K562 (cell line): ENCODE measurements around the gene GALNT9. TPM values are rescaled to one million over a fixed set of nuclear protein-coding genes. Genes with fewer than 3 reads are reported as not detected.

Experiments
- ATAC-seq: fragments of 200-7000 bp; cut with Tn5 transposase; 3 replicates; pipeline ENCODE4 v1.9.1; 2020; ENCODE audit warnings: moderate library complexity
- BruUV-seq: library from RNA; stranded (reverse); fragments of 400-500 nt; replicated peaks from 2 replicates; lab custom pipeline; 2021; lab: Mats Ljungman, UMichigan
- CTCF ChIA-PET: fragments of 300-600 bp; formaldehyde crosslinking; extraction: SDS; loops from one replicate; lab custom pipeline; 2021; ENCODE audit warnings: low intra/inter-chr PET ratio; lab: Yijun Ruan, JAX
- POLR2A ChIA-PET: fragments of 300-600, 350-650 bp; sonication (Branson Sonifier 250); formaldehyde crosslinking; extraction: SDS; loops from one replicate; lab custom pipeline; 2021; ENCODE audit warnings: antibody characterized with exemption, inconsistent platforms; lab: Yijun Ruan, JAX
- DNase-seq, 4 experiments: peaks; one replicate each; pipeline versions ENCODE4 v3.0.0 to v3.0.0-alpha.2; 2011 to 2018; ENCODE audit warnings: low spot score in 3 of 4, mixed read lengths in 3 of 4; ENCODE audit errors: extremely low read depth in 1 of 4
- FAIRE-seq: peaks from 2 replicates; lab custom pipeline; 2011; peaks lifted over from hg19 to GRCh38; lab: Jason Lieb, UNC
- H2AFZ ChIP-seq: 2 replicates; pipeline ENCODE4 v1.6.0; 2011; ENCODE audit warnings: low read depth, low read length, control low read depth, inconsistent platforms
- H3K27ac ChIP-seq: fragments of 200-600 bp; 3 replicates; pipeline ENCODE4 v1.8.0; 2011; ENCODE audit warnings: low read depth, mild to moderate bottlenecking, control low read depth, inconsistent platforms, low read length, moderate library complexity, mixed read lengths; ENCODE audit errors: extremely low read depth
- H3K27me3 ChIP-seq, 2 experiments: fragments of 300-600 bp in 1 of 2; 2 replicates in 1 of 2; 3 replicates in 1 of 2; pipeline versions ENCODE4 v1.6.0 to v1.8.0; 2011; ENCODE audit warnings: inconsistent platforms in 2 of 2, low read length in 2 of 2, mild to moderate bottlenecking in 1 of 2, mixed read lengths in 1 of 2, moderate library complexity in 1 of 2; ENCODE audit not compliant: control insufficient read depth in 2 of 2, insufficient read depth in 2 of 2
- H3K36me3 ChIP-seq: fragments of 300-600 bp; 3 replicates; pipeline ENCODE4 v1.8.0; 2011; ENCODE audit warnings: mild to moderate bottlenecking, low read length, inconsistent platforms; ENCODE audit not compliant: control insufficient read depth, insufficient read depth
- H3K4me1 ChIP-seq, 2 experiments: fragments of 200-600 bp in 1 of 2; replicated peaks in 1 of 2; 2 replicates in 1 of 2; 3 replicates in 1 of 2; pipeline versions ENCODE4 v1.5.1 to v1.8.0; 2011; ENCODE audit warnings: inconsistent platforms in 2 of 2, low read length in 2 of 2, mild to moderate bottlenecking in 1 of 2, mixed read lengths in 1 of 2, moderate library complexity in 1 of 2; ENCODE audit not compliant: control insufficient read depth in 2 of 2, insufficient read depth in 2 of 2
- H3K4me2 ChIP-seq: 2 replicates; pipeline ENCODE4 v1.6.1; 2011; ENCODE audit warnings: low read length, control low read depth, inconsistent platforms, mixed read lengths; ENCODE audit not compliant: insufficient read depth
- H3K4me3 ChIP-seq: fragments of 200-600 bp; sonication (generic), shearing (Covaris generic); 2 replicates; pipeline ENCODE4 v1.5.1; 2016; ENCODE audit warnings: control low read depth, inconsistent platforms
- H3K79me2 ChIP-seq: fragments of 200-600 bp; 3 replicates; pipeline ENCODE4 v1.8.0; 2011; ENCODE audit warnings: low read length, inconsistent platforms; ENCODE audit not compliant: control insufficient read depth, insufficient read depth
- H3K9ac ChIP-seq, 2 experiments: 2 replicates each; pipeline versions ENCODE4 v1.6.0 to v1.6.1; 2011; ENCODE audit warnings: low read depth in 2 of 2, low read length in 2 of 2, control low read depth in 1 of 2, inconsistent platforms in 1 of 2, mild to moderate bottlenecking in 1 of 2, mixed read lengths in 1 of 2; ENCODE audit not compliant: insufficient read depth in 1 of 2
- H3K9me1 ChIP-seq: one replicate; pipeline ENCODE4 v1.6.0; 2011; ENCODE audit warnings: inconsistent platforms, mild to moderate bottlenecking, low read length, moderate library complexity; ENCODE audit not compliant: control insufficient read depth, insufficient read depth
- H3K9me3 ChIP-seq: replicated peaks from 2 replicates; pipeline ENCODE4 v1.5.1; 2011; ENCODE audit warnings: low read depth, low read length, inconsistent platforms; ENCODE audit not compliant: control insufficient read depth, insufficient read depth
- H4K20me1 ChIP-seq: replicated peaks from 2 replicates; pipeline ENCODE4 v1.6.1; 2011; ENCODE audit warnings: low read length, inconsistent platforms, mixed read lengths; ENCODE audit not compliant: control insufficient read depth, insufficient read depth
- E2F6 ChIP-seq, 2 experiments: IDR thresholded peaks; 2 replicates each; pipeline ENCODE4 v1.6.1; 2011; ENCODE audit warnings: borderline replicate concordance in 1 of 2, control low read depth in 1 of 2, low read depth in 1 of 2, low read length in 1 of 2, mild to moderate bottlenecking in 1 of 2, mixed read lengths in 1 of 2, moderate library complexity in 1 of 2; ENCODE audit not compliant: insufficient read depth in 1 of 2, insufficient read length in 1 of 2, poor library complexity in 1 of 2, severe bottlenecking in 1 of 2; ENCODE audit errors: extremely low read depth in 1 of 2
- EGR1 ChIP-seq: fragments of 450-650 bp; conservative IDR thresholded peaks from 2 replicates; pipeline ENCODE4 v1.6.1; 2017; ENCODE audit warnings: mild to moderate bottlenecking
- GMEB1 ChIP-seq: fragments of 250-450 bp; sonication (Bioruptor Pico); IDR thresholded peaks from 2 replicates; pipeline ENCODE4 v1.4.0; 2020; ENCODE audit warnings: mild to moderate bottlenecking
- HDAC2 ChIP-seq: fragments of 450-650 bp; IDR thresholded peaks from 2 replicates; pipeline ENCODE4 v1.6.1; 2016; ENCODE audit warnings: mild to moderate bottlenecking
- HEY1 ChIP-seq: fragments of 250-450 bp; sonication (Bioruptor Pico); IDR thresholded peaks from 2 replicates; pipeline ENCODE4 v1.5.0; 2020; ENCODE audit warnings: mild to moderate bottlenecking, moderate library complexity, borderline replicate concordance
- JUN ChIP-seq, 2 experiments: sonication (generic) in 1 of 2; formaldehyde crosslinking in 1 of 2; IDR thresholded peaks; 2 replicates each; pipeline versions ENCODE4 v1.6.1 to v1.8.0; 2012 to 2022; ENCODE audit warnings: borderline replicate concordance in 2 of 2, mild to moderate bottlenecking in 2 of 2, improper control_type of control experiment in 1 of 2, low read depth in 1 of 2, low read length in 1 of 2, missing genetic modification reagents in 1 of 2
- KAT2B ChIP-seq: IDR thresholded peaks from one replicate; pipeline ENCODE4 v1.6.1; 2012; ENCODE audit warnings: low read depth, mild to moderate bottlenecking, control low read depth, inconsistent platforms, low read length, moderate library complexity
- NCOA2 ChIP-seq, 2 experiments: fragments of 450-650 bp; IDR thresholded peaks; 2 replicates each; pipeline ENCODE4 v1.6.1; 2018; ENCODE audit warnings: mild to moderate bottlenecking in 2 of 2, moderate library complexity in 1 of 2; ENCODE audit not compliant: partially characterized antibody in 2 of 2
- RCOR1 ChIP-seq, 2 experiments: IDR thresholded peaks; 2 replicates each; pipeline ENCODE4 v1.6.1; 2012; ENCODE audit warnings: low read depth in 2 of 2, low read length in 2 of 2, borderline replicate concordance in 1 of 2, improper control_type of control experiment in 1 of 2
- RHOXF2B ChIP-seq: fragments of 250-450 bp; sonication (Bioruptor Pico); conservative IDR thresholded peaks from 2 replicates; pipeline ENCODE4 v1.5.1; 2021
- RREB1 ChIP-seq: fragments of 250-450 bp; sonication (Bioruptor Pico); IDR thresholded peaks from 2 replicates; pipeline ENCODE4 v1.4.0; 2020
- ZNF12 ChIP-seq: sonication (generic); formaldehyde crosslinking; IDR thresholded peaks from 2 replicates; pipeline ENCODE4 v1.4.0; 2020; ENCODE audit warnings: mild to moderate bottlenecking, missing genetic modification reagents
- ZZZ3 ChIP-seq: fragments of 450-650 bp; IDR thresholded peaks from 2 replicates; pipeline ENCODE4 v1.6.1; 2016; ENCODE audit warnings: antibody characterized with exemption, mild to moderate bottlenecking, moderate library complexity
- WGBS: fragments of 100-300 bp; shearing (Covaris generic); methylation state at CpG from one replicate; pipeline ENCODE4 v1.1.6; 2016; ENCODE audit warnings: low coverage, mixed read lengths; ENCODE audit not compliant: insufficient coverage; ENCODE audit errors: missing lambda C conversion rate; 5-methylcytosine and 5-hydroxymethylcytosine counted together
- in situ Hi-C: fragments of 300-500 bp; cut with MboI; formaldehyde crosslinking; loops from 4 replicates; pipeline ENCODE4 v1.15.0; 2018; ENCODE audit warnings: inconsistent platforms, mixed read lengths
- intact Hi-C: fragments of 100-400 bp; cut with micrococcal nuclease; formaldehyde crosslinking; loops from 2 replicates; pipeline ENCODE4 v1.14.2; 2022
- polyA plus RNA-seq, 8 experiments: library from polyadenylated mRNA; depleted of rRNA in 4 of 8; stranded (reverse) in 5 of 8; unstranded in 3 of 8; fragments of >200 nt; fragmentation: Nextera tagmentation in 2 of 8; fragmentation: Illumina TruSeq in 1 of 8; extraction: Ambion mirVana in 2 of 8; extraction: Trizol in 1 of 8; gene quantifications; 2 replicates each; pipeline versions ENCODE4 v1.2.1 to v1.2.3, GENCODE V29; 2011 to 2014; ENCODE audit warnings: inconsistent platforms in 1 of 8, missing spikeins in 1 of 8
- total RNA-seq, 7 experiments: library from RNA; depleted of rRNA in 6 of 7; stranded (reverse); fragments of >200 nt in 6 of 7; fragmentation: Illumina TruSeq in 2 of 7; extraction: Trizol in 2 of 7; gene quantifications; 2 replicates each; pipeline versions ENCODE4 v1.2.1 to v1.2.3, GENCODE V29; 2011 to 2021; ENCODE audit warnings: low replicate concordance in 1 of 7

GALNT9 gene
- total and polyA plus RNA-seq, 9 of the 15 experiments (the other 6 are each of a cell fraction or from before 2014, with no cell fraction given), result not detected

GRCh38 chr12:132250707-132251106 lies 78.7 kb downstream of the GALNT9 start:
- no peaks in the 10 kb centered on the region for H3K36me3 ChIP-seq
- no peaks in the 10 kb centered on the region for H3K79me2 ChIP-seq
- ATAC-seq, result no peak
- intact Hi-C loops, result no loop called here
- H2AFZ ChIP-seq, result no peak overlapping the region
- H3K9me1 ChIP-seq, result no peaks in the 10 kb centered on the region
- POLR2A ChIA-PET, result no interaction called here
- no peak for DNase-seq
- H3K27ac ChIP-seq, result no peak overlapping the region
- H3K9ac ChIP-seq, result no peak overlapping the region
- 0 out of 2 replicates have a peak, but pooled peaks cover 2% of the 10 kb centered on the region for H4K20me1 ChIP-seq
- no peaks in the 10 kb centered on the region; a peak in 1 of 5 replicates for H3K4me1 ChIP-seq
- H3K4me3 ChIP-seq, result no peak overlapping the region
- H3K27me3 ChIP-seq, result peaks cover 50 to 76% of the 10 kb centered on the region in 2 experiments
- no peak for FAIRE-seq
- H3K4me2 ChIP-seq, result no peak overlapping the region
- CTCF ChIA-PET, result no interaction called here
- 18% methylated on average over 31 of the region's 33 CpGs for WGBS
- no peaks in the 10 kb centered on the region for H3K9me3 ChIP-seq
- in situ Hi-C loops, result no loop called here
- no TSS peak for BruUV-seq
- TF ChIP-seq JUN (IDR thresholded peaks at IDR 0.05; ENCODE audit: borderline replicate concordance, low read depth, low read length) (no peak), JUN (CRISPR knock-in tag; IDR thresholded peaks at IDR 0.05; ENCODE audit: borderline replicate concordance) (no peak), RHOXF2B (no peak), GMEB1 (no peak), E2F6 (IDR thresholded peaks at IDR 0.05; ENCODE audit: borderline replicate concordance in 1 of 2, extremely low read depth in 1 of 2, insufficient read depth in 1 of 2, insufficient read length in 1 of 2, low read depth in 1 of 2, low read length in 1 of 2, poor library complexity in 1 of 2, severe bottlenecking in 1 of 2) (no peak), RREB1 (no peak), EGR1 (no peak), HDAC2 (no peak), KAT2B (no peak), RCOR1 (IDR thresholded peaks at IDR 0.05; ENCODE audit: borderline replicate concordance in 1 of 2, low read depth in 2 of 2, low read length in 2 of 2) (no peak), ZNF12 (CRISPR knock-in tag) (no peak), ZZZ3 (no peak), NCOA2 (IDR thresholded peaks at IDR 0.05; ENCODE audit: partially characterized antibody in 2 of 2) (no peak), HEY1 (CRISPR knock-in tag) (no peak)
